ENCODE data around the gene CEP20. TPM values are rescaled to one million over a fixed set of nuclear protein-coding genes. Genes with fewer than 3 reads are reported as not detected.
"Not testable (repeated sequence)": the region's sequence is repeated elsewhere in the genome, so short reads cannot be mapped to it uniquely, and the experiment has no call there.

Gene CEP20, protein sequence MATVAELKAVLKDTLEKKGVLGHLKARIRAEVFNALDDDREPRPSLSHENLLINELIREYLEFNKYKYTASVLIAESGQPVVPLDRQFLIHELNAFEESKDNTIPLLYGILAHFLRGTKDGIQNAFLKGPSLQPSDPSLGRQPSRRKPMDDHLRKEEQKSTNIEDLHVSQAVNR
- 10 to 100 TPM; 41.6 to 50.2 (median 44.6) TPM for total RNA-seq

DNA sequence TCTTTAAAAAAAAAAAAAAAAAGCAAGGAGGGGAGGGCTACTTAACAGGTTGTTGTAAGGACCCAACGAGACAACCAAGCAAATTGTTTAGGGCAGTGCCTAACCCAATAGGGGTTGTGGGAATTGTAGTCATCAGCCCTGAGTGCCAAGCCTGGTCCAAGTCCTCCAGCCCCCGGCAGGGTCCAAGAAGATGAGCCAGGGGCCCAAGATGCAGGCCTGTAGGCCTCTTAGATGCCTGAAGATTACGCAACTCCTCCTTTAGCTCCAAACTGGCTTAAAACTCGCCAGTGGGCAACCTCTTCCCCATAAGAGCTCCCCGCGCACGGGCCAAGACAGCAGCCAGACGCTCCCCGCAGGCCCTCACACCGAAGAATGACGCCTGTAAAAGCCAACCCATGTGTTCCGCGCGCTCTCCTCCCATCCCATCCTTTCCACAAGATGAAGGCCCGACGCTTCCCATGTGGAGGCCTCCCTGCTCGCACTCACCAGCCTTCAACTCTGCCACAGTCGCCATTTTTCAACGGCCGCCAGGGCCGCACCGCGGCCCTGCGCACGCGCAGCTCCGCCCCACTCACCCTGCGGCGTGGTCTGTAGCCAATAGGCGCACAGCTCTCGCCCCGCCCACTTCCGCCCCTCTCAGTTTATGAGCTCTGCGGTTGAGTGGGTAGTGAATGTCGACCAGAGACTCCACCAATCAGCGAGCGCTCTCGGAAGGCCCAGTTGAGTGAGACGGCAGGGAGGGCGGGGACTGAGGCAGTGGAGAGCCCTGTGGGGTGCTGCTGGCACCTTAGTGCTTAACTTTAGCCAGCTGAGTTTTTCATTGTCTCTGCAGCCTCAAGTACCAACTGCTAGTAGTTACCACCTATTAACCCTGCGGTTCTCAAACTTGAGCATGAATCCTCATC, at the start of gene CEP20:
Gene CEP20 (minus strand): TSS at position 532 of the 905 bp plus-strand sequence. CDS start 18 bp downstream, at position 514.
- ATAC-seq (peak; percentile 98 to 99), DNase-seq (peak; percentile 100)
- peaks cover 33% of the 10 kb centered on the region for H3K4me1 Mint-ChIP-seq (ENCODE audit: low read depth)
- no peaks in the 10 kb centered on the region for H3K9me3 Mint-ChIP-seq
- H3K36me3 Mint-ChIP-seq (ENCODE audit: insufficient read depth): peaks cover 4% of the 10 kb centered on the region
- H3K27me3 Mint-ChIP-seq (ENCODE audit: low read depth): no peaks in the 10 kb centered on the region
- peak within 1 kb of the TSS; percentile 99 for H3K4me3 Mint-ChIP-seq

DNA sequence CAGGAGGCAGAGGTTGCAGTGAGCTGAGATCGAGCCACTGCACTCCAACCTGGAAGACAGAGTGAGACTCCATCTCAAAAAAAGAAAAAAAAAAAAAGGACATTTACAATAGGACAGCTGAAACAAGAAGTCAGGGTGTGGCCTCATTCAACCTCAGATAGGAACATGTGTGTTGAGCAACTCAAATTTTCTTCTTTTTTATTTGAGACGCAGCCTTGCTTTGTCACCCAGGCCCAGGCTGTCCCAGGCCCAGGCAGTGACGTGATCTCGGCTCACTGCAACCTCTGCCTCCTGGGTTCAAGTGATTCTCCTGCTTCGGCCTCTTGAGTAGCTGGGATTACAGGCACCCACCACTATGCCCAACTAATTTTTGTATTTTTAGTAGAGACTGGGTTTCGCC, 48.4 kb upstream of the CEP20 start:
- not testable (repeated sequence) for H3K36me3 Mint-ChIP-seq (ENCODE audit: insufficient read depth); H3K27me3 Mint-ChIP-seq (ENCODE audit: low read depth); ATAC-seq; H3K4me1 Mint-ChIP-seq (ENCODE audit: low read depth); H3K4me3 Mint-ChIP-seq; DNase-seq; H3K9me3 Mint-ChIP-seq

DNA sequence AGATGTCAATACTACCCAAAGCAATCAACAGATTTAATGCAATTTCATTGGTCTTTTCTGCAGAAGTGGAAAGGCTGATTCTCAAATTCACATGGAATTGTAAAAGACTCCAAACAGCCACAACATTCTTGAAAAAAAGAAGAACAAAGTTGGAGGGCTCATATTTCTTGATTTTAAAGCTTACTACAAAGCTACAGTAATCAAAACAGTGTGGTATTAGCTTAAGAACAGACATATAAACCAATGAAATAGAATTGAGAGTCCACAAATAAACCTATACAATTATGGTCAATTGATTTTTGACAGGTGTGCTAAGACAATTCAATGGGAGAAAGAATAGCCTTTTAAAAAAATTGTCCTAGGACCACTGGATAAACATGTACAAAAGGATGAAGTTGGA, 46.6 kb upstream of the CEP20 start:
- Mint-ChIP-seq H3K27me3 (ENCODE audit: low read depth) (no peaks in the 10 kb centered on the region), H3K9me3 (no peaks in the 10 kb centered on the region), H3K4me1 (ENCODE audit: low read depth) (peaks cover 2% of the 10 kb centered on the region), H3K4me3 (no peak overlapping the region), H3K36me3 (ENCODE audit: insufficient read depth) (no peaks in the 10 kb centered on the region)
- DNase-seq: no peak
- ATAC-seq: no peak

DNA sequence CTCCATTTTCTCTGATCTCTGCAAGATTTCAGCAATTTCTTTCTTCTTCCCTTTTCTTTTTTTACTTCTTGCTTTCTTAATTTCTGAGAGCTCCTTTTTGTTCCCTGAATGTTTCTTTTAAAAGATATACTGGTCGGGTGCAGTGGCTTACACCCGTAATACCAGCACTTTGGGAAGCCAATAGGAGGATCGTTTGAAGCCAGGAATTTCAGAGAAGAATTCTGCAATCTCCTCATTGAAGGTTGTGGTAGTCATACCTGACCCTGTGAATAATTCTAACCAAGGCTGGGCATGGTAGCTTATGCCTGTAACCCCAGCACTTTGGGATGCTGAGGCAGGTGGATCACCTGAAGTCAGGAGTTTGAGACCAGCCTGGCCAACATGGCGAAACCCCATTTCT, 45.4 kb upstream of the CEP20 start:
- H3K36me3 Mint-ChIP-seq (ENCODE audit: insufficient read depth): no peaks in the 10 kb centered on the region
- H3K9me3 Mint-ChIP-seq: no peaks in the 10 kb centered on the region
- H3K4me1 Mint-ChIP-seq (ENCODE audit: low read depth): no peaks in the 10 kb centered on the region
- no peaks in the 10 kb centered on the region for H3K27me3 Mint-ChIP-seq (ENCODE audit: low read depth)
- no peak for ATAC-seq
- H3K4me3 Mint-ChIP-seq: no peak overlapping the region
- DNase-seq: no peak

DNA sequence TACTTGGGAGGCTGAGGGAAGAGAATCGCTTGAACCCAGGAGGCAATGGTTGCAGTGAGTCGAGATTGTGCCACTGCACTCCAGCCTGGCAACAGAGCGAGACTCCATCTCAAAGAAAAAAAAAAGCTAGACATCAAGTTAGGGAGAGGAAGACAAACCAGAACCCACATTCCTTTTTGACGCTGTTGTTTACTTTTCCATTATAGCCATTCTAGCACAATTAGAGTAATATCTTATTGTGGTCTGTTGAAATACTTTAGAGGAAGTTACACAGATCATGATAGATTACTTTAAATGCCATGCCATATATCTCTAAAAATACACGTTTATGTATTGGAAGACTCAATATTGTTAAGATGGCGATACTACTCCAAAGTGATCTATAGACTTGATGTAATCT, 44.5 kb upstream of the CEP20 start:
- DNase-seq (no peak), ATAC-seq (no peak)
- H3K4me1 Mint-ChIP-seq (ENCODE audit: low read depth): no peaks in the 10 kb centered on the region
- no peaks in the 10 kb centered on the region for H3K9me3 Mint-ChIP-seq
- H3K4me3 Mint-ChIP-seq: no peak overlapping the region
- H3K27me3 Mint-ChIP-seq (ENCODE audit: low read depth): no peaks in the 10 kb centered on the region
- no peaks in the 10 kb centered on the region for H3K36me3 Mint-ChIP-seq (ENCODE audit: insufficient read depth)

- no peaks in the 10 kb centered on the region for H3K4me1 Mint-ChIP-seq (ENCODE audit: low read depth)
- no peaks in the 10 kb centered on the region for H3K9me3 Mint-ChIP-seq
- no peaks in the 10 kb centered on the region for H3K27me3 Mint-ChIP-seq (ENCODE audit: low read depth)
- no peak overlapping the region for H3K4me3 Mint-ChIP-seq
- ATAC-seq (no peak), DNase-seq (no peak)
- no peaks in the 10 kb centered on the region for H3K36me3 Mint-ChIP-seq (ENCODE audit: insufficient read depth)
Measured at GRCh38 chr16:15928261-15929104, 40.1 kb upstream of the CEP20 start.

DNA sequence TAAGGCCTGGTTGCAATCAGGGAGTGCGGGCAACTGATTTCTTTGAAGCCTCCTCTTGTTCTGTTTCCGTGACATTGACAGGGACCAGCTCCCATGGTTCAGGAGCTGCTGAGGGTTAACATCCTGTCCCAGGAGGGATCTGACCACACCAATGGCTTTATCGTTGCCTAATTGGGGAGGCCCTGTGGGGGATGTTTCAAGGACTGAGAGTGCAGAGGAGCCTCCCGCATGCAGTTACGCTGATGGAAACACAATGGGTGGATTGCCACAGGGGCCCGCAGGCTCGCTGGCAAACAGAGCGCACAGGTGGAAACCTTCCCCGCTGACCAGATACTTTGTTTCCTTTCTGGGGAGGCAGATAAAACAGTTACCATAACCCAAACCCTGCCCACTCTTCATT, 37.2 kb upstream of the CEP20 start:
- no peak for ATAC-seq
- Mint-ChIP-seq H3K36me3 (ENCODE audit: insufficient read depth) (no peaks in the 10 kb centered on the region), H3K4me3 (no peak overlapping the region), H3K9me3 (no peaks in the 10 kb centered on the region), H3K27me3 (ENCODE audit: low read depth) (no peaks in the 10 kb centered on the region), H3K4me1 (ENCODE audit: low read depth) (no peaks in the 10 kb centered on the region)
- DNase-seq: no peak

GRCh38 chr16:15924996-15925395, 36.6 kb upstream of the CEP20 start:
- Mint-ChIP-seq H3K4me1 (ENCODE audit: low read depth) (no peaks in the 10 kb centered on the region), H3K27me3 (ENCODE audit: low read depth) (no peaks in the 10 kb centered on the region), H3K36me3 (ENCODE audit: insufficient read depth) (no peaks in the 10 kb centered on the region), H3K9me3 (no peaks in the 10 kb centered on the region), H3K4me3 (no peak overlapping the region)
- DNase-seq (no peak), ATAC-seq (no peak)

DNA sequence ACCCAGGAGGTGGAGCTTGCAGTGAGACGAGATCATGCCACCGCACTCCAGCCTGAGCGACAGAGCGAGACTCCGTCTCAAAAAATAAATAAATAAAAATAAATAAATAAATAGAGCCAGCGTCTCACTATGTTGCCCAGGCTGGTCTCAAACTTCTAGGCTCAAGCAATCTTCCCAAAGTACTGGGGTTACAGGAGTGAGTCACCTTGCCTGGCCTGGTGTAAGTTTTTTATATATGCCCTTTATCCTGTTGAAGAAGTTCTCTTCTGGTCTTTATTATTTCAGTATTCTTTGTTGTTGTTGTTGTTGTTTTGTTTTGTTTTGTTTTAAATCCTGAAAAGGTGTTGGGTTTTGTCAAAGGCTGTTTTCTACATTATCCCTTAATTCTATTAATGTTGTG, 30.9 kb upstream of the CEP20 start:
- H3K36me3 Mint-ChIP-seq (ENCODE audit: insufficient read depth): no peaks in the 10 kb centered on the region
- no peak overlapping the region for H3K4me3 Mint-ChIP-seq
- peaks cover 2% of the 10 kb centered on the region for H3K27me3 Mint-ChIP-seq (ENCODE audit: low read depth)
- H3K4me1 Mint-ChIP-seq (ENCODE audit: low read depth): no peaks in the 10 kb centered on the region
- DNase-seq (no peak), ATAC-seq (no peak)
- H3K9me3 Mint-ChIP-seq: no peaks in the 10 kb centered on the region

DNA sequence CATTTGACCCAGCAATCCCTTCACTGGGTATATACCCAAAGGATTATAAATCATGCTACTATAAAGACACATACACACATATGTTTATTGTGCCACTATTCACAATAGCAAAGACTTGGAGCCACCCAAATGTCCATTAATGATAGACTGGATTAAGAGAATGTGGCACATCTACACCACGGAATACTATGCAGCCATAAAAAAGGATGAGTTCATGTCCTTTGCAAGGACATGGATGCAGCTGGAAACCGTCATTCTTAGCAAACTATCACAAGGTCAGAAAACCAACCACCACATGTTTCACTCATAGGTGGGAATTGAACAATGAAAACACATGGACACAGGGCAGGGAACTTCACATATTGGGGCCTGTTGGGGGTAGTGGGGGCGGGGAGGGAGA, 29.9 kb upstream of the CEP20 start:
- H3K4me1 Mint-ChIP-seq (ENCODE audit: low read depth); H3K4me3 Mint-ChIP-seq; H3K27me3 Mint-ChIP-seq (ENCODE audit: low read depth); H3K36me3 Mint-ChIP-seq (ENCODE audit: insufficient read depth); ATAC-seq; DNase-seq; H3K9me3 Mint-ChIP-seq: not testable (repeated sequence)

DNA sequence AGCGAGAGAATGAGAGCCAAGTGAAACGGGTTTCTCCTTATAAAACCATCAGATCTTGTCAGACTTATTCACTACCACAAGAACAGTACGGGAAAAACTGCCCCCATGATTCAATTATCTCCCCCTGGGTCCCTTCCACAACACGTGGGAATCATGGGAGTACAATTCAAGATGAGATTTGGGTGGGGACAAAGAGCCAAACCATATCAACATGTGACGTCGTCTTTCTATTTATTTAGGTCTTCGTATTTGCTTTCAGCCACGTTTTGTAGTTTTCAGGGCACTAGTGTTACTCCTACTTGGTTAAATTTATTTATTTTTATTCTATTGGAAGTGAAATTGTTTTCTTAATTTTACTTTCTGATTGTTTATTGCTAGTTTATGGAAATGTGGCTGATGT, 27.9 kb upstream of the CEP20 start:
- DNase-seq (no peak), ATAC-seq (no peak)
- Mint-ChIP-seq H3K4me3 (no peak overlapping the region), H3K36me3 (ENCODE audit: insufficient read depth) (no peaks in the 10 kb centered on the region), H3K27me3 (ENCODE audit: low read depth) (peaks cover 2% of the 10 kb centered on the region), H3K9me3 (no peaks in the 10 kb centered on the region), H3K4me1 (ENCODE audit: low read depth) (peaks cover 8% of the 10 kb centered on the region)

DNA sequence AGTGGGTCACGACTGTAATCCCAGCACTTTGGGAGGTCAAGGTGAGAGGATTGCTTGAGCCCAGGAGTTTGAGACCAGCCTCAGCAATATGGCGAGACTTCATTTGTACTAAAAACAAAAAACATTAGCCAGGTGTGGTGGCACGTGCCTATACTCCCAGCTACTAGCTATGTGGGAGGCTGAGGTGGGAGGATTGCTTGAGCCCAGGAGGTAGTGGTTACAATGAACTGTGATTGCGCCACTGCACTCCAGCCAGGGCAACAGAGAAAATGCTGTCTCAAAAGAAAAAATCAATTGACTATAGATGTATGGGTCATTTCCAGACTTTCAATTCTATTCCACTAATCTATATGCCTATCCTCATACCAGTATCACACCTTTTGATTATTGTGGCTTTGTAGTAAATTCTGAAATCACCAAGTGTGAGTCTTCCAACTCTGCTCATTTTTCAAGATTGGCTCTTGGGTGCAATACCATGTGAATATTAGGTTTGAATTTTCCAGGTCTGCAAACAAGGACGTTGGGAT, 27.2 kb upstream of the CEP20 start:
- Mint-ChIP-seq H3K27me3 (ENCODE audit: low read depth) (peaks cover 2% of the 10 kb centered on the region), H3K36me3 (ENCODE audit: insufficient read depth) (no peaks in the 10 kb centered on the region), H3K9me3 (no peaks in the 10 kb centered on the region), H3K4me3 (no peak overlapping the region), H3K4me1 (ENCODE audit: low read depth) (peaks cover 11% of the 10 kb centered on the region)
- ATAC-seq (no peak), DNase-seq (no peak)

- no peaks in the 10 kb centered on the region for H3K36me3 Mint-ChIP-seq (ENCODE audit: insufficient read depth)
- DNase-seq (no peak), ATAC-seq (no peak)
- peaks cover 2% of the 10 kb centered on the region for H3K27me3 Mint-ChIP-seq (ENCODE audit: low read depth)
- H3K4me3 Mint-ChIP-seq: peak overlapping the region; percentile 35
- peaks cover 11% of the 10 kb centered on the region for H3K4me1 Mint-ChIP-seq (ENCODE audit: low read depth)
- H3K9me3 Mint-ChIP-seq: no peaks in the 10 kb centered on the region
Measured at GRCh38 chr16:15913046-15913698, 24.8 kb upstream of the CEP20 start.

GRCh38 chr16:15911198-15911597, 22.8 kb upstream of the CEP20 start:
- DNase-seq: no peak
- ATAC-seq: no peak
- peaks cover 2% of the 10 kb centered on the region for H3K9me3 Mint-ChIP-seq
- H3K4me1 Mint-ChIP-seq (ENCODE audit: low read depth): peaks cover 13% of the 10 kb centered on the region
- no peak overlapping the region for H3K4me3 Mint-ChIP-seq
- no peaks in the 10 kb centered on the region for H3K27me3 Mint-ChIP-seq (ENCODE audit: low read depth)
- H3K36me3 Mint-ChIP-seq (ENCODE audit: insufficient read depth): no peaks in the 10 kb centered on the region

All from activated T-cell treated with anti-CD3 and anti-CD28 coated beads, Interleukin-2, amount 50 U/mL, for 4 hours (primary cell).